Right forelimb (tissue), 1 donor: Measurements from ENCODE around the gene CXCL8.
"Not testable (repeated sequence)": the region's sequence is repeated elsewhere in the genome, so short reads cannot be mapped to it uniquely, and the experiment has no call there.

Experiments
- DNase-seq: peaks from one replicate; pipeline ENCODE4 v3.0.0-alpha.2; 2018

Gene CXCL8

DNA sequence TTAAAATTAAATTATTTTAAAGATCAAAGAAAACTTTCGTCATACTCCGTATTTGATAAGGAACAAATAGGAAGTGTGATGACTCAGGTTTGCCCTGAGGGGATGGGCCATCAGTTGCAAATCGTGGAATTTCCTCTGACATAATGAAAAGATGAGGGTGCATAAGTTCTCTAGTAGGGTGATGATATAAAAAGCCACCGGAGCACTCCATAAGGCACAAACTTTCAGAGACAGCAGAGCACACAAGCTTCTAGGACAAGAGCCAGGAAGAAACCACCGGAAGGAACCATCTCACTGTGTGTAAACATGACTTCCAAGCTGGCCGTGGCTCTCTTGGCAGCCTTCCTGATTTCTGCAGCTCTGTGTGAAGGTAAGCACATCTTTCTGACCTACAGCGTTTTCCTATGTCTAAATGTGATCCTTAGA lies at the start of gene CXCL8:
TSS of gene CXCL8 (plus strand) at position 217 of the 426 bp plus-strand sequence. CDS start at position 307, 90 bp downstream.
- no peak for DNase-seq

- not testable (repeated sequence) for DNase-seq
Measured at GRCh38 chr4:73691201-73691600, 49.2 kb upstream of the CXCL8 start.

DNA sequence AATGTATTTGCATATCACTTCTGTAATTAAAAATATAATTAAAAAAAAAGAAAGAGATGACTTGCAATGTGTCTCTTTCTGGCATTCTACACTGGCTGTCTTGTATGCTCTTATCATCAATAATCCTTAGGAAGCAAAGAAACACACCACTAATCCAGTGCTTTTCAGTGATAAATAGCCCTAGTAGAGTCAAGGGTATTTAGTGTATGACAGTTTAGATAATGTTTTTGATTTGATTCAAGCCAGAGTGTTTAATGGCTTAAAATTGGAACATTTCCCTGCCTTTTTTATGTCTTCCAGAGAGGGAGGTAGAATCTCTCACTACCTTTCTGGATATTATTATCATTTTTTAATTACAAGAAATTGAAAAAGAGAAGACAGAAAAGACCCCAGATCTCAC lies 48.6 kb upstream of the CXCL8 start:
- DNase-seq: no peak

DNA sequence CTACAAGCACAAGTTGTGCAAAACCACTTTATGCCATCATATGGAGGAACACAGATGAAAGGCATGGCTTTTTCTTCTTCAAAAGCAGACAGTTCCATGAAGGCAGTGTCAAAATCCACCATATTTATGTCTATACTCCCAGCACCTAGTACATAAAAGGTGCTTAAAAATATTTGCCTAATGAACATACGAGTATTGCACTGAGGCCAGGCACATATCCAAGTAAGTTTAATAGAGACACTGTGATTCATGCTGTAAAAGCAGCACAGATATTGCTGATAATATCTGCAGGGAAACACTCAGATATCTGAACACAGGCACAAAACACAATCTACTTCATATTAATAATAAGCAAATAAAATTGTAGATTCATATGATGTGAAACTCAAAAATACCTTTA lies 48.1 kb upstream of the CXCL8 start:
- DNase-seq: no peak

DNA sequence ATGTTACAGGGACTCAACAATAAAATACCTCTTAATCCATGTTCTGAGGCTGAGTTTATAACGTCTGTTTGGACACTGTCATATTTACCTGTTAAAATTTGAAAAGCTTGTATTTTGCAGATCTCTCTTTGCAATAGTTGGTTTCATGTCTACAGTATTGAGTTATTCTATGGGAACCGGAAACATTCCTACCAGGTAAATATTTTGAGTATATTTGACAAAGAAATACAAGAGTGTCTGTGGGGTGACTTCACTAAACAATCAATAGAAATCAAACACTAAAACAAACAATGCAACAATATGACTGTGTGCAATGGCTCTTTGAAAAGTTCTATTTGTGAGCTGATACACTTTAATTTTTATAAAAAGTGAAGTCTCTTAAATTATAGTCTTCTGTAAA lies 47.7 kb upstream of the CXCL8 start:
- no peak for DNase-seq

DNA sequence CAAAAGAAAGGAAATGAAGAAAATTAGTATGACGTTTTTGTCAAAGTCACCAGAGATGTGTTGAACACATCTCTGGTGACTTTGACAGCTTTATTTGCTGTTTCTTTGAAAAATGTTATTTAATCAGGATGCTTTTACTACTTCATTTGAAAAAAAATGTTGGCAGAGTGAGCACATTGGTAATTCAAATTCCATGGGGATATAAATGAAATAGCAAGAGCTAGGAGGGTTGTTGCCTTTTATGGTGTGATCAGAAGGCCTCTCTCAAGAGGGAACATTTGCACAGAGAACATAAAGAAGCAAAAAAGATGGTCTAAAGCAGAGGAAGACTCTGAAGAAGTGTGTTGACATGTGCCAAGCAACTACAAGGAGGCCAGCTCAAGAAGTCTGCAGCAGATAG lies 46.6 kb upstream of the CXCL8 start:
- no peak for DNase-seq

DNA sequence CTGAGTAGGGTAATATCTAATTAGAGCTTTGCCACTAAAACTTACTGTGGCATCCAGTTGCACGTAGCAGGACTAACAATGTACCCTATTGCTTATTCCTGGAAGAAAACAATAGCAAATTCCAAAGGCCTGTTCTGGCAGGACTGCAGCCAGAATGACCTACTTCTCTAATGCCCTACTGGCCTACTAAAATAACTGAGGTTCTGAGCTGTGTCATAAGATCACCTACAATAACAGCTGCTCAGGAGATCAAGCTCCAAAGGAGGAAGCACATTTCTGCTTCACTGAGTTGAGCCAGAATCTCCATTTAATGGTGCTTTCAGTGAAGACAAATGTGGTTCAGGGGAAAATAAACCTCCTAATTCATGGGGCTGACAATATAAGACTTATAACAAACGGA lies 42.2 kb upstream of the CXCL8 start:
- DNase-seq: no peak

DNA sequence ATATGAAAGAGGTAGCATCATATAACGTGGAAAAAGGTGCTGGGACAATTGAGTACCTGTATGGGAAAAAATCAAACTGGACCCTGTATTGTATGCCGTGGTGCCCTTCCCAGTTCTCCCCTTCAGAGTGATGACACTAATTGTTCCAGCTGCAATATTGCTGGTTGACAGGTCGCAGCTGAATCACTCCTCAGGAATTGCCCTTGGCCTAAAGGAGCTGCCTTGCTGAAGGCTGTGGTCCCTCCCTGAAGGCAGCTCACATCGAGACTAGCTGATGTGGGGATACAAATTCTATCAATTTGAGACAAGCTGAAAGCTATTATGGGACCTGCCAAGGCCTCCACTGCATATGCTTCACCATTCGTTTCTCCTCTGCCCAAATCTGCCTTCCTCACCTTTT lies 39.3 kb upstream of the CXCL8 start:
- no peak for DNase-seq

GRCh38 chr4:73702796-73703287 lies 37.5 kb upstream of the CXCL8 start:
- DNase-seq: no peak

- no peak for DNase-seq
Measured at GRCh38 chr4:73703320-73703719, 37.0 kb upstream of the CXCL8 start.

DNA sequence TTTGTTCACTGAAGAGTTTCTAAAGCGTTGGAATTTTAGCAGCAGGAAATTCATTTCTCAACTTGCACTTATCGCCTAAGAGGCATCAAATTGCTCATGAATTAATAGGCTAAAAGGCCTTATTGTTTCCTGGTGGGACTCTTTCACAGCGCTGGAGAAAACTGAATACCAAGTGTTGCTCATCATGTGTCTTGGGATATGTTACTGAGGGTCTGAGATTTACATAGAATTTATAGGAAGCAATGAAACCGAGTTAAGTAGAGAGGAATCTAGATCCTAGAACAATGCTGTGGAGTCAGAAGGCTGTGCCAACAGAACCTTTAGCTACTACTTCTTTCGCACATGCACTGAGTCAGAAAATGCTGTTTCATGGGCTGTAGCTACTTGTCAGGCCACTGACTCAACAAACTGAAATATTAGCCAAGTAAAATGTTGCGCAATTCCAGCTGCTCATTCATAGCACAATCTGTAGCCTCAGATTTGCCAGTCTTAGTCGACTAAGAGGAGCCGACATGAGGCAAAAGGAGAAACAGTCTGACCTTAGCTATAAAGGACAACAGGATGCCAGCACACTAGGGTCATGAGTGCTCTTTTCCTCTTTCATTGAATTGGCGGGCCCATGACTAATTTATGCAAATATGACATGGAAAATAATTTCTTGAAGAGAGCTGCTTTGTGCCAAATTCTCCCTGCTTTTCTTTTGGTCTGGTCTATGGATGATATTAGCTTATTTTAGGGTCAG lies 35.9 kb upstream of the CXCL8 start:
- no peak for DNase-seq

DNA sequence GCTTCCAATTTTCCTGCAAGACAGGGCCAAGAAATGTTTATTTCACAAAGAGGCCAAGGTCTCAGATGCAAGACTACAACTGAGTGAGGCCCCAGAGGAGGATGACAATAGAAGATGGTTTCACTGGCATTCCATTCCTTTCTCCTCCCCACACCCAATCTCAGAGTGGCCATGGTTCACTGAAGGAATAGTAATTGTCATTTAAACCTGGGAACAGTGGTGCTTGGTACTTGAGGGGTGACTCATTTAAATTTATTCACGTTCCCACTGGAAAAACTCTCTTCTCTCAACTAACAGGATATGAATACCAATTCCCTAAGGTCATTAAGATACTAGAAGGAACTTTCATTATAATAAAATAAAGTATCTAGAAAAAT lies 35.3 kb upstream of the CXCL8 start:
- DNase-seq: no peak

DNA sequence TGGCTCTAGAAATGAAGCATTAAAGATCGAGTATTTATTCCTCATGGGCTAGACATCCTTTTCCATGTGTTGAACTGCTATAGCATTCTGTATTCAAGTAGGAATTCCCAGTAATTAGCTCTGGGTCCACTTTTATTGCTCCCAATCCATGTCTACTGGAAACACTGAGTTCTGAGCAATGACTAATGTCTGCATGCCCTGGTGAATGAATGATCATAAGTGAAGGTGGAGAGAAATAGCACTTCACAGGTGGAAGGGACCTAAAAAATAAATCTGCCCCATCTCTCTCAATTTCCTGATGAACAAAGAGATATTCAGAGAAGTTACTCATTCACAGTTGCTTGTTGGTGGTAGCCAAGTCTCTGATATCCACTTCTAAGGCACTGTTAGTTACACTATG lies 34.6 kb upstream of the CXCL8 start:
- DNase-seq: no peak

DNA sequence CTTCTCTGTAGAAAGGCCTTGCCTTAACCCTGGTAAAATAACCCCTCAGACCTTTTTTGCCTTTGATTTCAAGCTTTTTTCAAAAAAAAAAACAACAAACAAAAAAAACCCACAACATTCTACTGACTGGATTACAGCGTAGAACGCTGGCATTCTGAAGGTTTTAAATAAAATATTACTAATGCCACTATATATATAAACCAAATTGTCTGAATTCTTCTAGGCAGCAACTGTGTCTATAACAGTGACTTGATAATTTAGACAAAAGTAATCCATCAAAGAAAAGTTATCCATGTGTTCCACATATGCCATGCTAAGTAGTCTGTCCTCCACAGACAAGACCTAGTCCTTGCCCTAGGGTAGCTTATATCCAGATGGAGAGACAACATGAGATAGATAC lies 33.6 kb upstream of the CXCL8 start:
- no peak for DNase-seq

GRCh38 chr4:73707269-73707875 lies 33.0 kb upstream of the CXCL8 start:
- no peak for DNase-seq

GRCh38 chr4:73707918-73708577 lies 32.3 kb upstream of the CXCL8 start:
- no peak for DNase-seq

DNA sequence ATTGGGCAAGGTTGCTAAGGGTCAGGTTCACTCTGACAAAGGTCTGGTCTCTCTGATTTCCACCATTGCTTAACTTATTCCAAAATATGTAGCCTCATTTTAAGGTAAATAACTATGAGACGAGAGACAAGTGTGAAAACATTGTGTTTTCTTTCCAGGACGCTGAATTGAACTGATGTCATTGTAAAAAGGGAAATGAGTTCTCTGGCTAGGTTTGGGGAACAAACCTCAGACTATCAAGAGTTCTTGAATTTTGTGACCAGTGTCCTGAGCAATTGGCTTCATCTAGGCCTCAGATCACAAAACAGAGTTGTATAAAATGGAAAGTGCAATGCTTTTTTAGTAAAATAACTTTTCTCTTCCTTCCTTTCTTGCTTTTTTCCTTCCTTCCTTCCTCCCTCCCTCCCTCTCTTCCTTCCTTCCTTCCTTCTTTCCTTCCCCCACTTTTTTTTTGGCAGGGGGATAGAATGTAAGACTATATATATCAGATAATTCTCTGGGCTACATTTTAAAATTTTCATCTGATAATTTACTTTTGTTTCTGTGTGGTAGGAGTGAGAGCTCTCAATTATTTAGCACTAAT lies 30.8 kb upstream of the CXCL8 start:
- DNase-seq: no peak

- DNase-seq: no peak
Measured at GRCh38 chr4:73710094-73710493, 30.3 kb upstream of the CXCL8 start.

DNA sequence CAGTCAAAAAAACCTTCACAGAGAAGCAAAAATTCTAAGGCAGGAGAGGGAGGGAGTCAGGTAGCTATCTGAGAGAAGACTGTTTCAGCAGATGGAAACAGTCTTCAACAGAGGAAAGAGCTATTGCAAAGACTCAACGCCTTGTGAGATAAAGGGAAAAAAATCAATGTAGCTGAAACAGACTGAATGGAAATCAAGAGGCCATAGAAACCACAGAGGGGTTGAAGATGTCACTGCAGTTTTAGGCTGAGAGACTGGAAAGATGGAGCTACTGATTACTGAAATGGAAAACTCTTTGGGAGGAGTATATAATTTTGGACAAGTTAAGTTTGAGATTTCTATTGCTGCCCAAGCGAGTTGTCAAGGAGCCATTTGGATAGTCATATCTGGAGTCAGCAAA lies 28.4 kb upstream of the CXCL8 start:
- no peak for DNase-seq

DNA sequence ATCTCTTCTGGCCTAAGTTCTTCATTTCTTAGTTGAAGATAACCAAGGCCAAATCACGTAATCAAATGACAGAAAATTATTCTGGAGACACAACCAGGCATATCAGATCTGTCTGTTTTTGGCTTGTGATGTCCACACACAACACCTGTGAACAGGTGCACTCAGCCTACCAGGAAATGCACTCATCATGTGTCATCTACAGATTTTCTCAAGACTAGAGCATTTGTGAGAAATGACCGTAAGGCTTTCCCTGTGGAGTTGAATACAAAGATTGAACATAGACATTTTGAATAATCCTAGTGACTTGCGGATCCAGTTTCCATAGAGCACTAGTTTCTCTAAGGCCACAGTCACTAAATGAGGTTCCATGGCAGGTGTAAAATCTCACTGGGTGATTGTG lies 26.7 kb upstream of the CXCL8 start:
- no peak for DNase-seq

GRCh38 chr4:73714647-73715046 lies 25.7 kb upstream of the CXCL8 start:
- no peak for DNase-seq

GRCh38 chr4:73715659-73716058 lies 24.7 kb upstream of the CXCL8 start:
- no peak for DNase-seq
